HG03469 (cell line): Measurements from ENCODE around the gene IMPACT.
A peak's percentile ranks its signal among the peaks of the same experiment; 100 is the strongest.

Experiments used
- ATAC-seq: cut with Tn5 transposase; IDR thresholded peaks from one replicate; pipeline ENCODE4 v1.9.1; 2021; ENCODE audit warnings: mild to moderate bottlenecking, moderate library complexity, moderate number of reproducible peaks; ENCODE audit not compliant: unreplicated experiment

Gene IMPACT, protein sequence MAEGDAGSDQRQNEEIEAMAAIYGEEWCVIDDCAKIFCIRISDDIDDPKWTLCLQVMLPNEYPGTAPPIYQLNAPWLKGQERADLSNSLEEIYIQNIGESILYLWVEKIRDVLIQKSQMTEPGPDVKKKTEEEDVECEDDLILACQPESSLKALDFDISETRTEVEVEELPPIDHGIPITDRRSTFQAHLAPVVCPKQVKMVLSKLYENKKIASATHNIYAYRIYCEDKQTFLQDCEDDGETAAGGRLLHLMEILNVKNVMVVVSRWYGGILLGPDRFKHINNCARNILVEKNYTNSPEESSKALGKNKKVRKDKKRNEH

DNA sequence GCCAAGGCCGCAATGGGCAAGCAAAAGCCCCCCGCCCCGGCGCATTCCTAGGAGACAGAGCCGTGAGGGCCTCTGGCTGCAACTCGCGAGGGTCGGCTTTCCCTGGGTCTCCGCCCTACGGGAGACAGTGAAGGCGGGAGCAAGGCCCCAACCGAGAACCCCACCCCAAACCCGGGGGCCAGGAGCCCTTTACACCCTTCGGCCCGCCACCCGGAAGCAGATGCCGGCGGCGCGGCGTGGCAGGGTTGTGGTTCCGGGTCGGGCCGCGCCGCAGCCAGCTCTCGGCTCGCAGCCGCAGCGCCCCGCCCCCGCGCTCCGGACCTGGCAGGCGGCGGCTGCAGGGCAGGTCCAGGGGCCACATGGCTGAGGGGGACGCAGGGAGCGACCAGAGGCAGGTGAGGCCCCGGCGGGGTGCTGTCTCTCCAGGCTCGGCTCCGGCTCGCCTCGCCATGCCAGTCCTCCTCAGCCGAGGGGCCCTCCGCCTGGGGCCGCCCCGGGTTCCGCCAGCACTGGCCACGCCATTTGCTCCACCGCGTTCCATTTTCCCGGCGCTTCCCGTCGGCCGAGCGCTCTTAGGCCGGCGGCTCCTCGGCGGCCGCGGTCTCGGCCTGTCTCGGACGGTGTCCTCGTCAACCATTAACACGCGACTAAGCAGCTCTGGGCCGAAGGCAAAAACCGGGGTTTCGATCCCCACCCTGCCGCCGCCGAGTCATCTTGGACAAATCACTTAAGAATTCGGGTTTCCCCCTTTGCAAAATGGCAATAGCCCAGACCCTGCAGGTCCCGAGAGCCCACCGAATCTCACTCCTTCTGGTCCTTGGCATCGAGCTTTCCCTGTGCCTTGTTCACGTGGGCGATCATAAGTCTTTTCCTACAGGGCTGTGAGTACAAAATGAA lies at the start of gene IMPACT:
IMPACT (plus strand) TSS at position 273 of the 897 bp plus-strand sequence; CDS start at position 360, 87 bp downstream.
- ATAC-seq, result peak; percentile 77

DNA sequence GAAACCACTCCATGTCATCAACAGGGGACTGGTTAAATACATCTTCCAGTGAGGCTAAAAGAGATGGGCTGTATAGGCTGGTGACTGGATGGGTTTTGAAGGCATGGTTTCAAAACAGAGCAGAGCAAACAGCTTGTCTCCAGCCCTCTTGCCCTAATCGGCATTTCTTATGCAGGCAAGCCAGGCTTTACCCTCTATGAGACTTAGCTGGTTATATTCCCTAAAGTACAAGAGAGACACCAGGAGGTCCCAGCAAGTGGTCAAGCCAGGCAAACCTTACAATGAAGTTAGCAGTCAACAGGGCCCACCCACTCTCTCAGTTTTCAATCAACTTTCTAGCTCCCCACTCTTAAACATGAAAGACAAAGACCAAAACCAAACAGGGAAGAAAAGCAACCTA lies 47.9 kb upstream of the IMPACT start:
- ATAC-seq, result no peak

DNA sequence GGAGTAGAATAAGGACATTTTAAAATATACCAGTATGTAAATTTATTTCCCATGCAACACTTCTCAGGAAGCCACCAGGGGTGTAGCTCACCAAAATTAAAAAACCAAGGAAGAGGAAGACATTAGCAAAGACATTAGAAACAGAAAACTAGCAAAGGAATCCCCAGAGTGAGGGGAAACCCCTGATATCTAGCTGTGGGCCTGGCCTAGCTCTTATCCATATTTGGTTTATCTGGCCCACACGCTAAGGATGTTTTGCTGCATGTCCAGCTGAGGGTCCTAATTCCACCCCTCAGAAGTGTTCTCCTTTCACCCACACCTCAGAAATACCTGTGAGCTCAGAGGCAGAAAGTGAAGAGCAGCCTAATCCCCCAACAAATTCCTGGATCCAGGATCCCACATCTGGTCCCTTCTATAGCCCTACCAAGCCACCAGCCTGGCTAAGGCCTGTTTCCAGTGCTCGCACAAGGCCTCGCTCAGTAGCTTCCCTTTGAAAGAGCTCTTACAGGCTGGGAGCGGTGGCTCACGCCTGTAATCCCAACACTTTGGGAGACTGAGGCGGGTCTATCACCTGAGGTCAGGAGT lies 46.2 kb upstream of the IMPACT start:
- no peak for ATAC-seq

DNA sequence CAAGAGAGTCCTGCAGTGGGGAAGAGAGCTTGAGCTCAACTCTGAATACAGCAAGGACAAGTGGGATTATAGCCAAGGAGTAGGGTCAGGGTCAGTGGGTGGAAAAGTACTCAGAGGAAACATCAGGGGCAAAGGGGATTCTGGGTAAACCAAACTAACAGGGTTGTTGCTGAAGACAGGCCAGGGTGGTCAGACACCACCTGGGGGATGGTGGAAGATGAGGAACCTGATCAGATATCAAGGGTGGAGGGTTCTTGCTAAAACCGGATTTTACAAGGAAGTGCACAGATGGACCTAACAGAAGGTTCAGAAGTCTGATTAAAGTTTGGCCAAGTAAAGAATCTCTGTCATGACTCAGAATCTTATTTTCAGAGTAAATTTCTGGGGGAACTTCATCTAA lies 45.3 kb upstream of the IMPACT start:
- no peak for ATAC-seq

DNA sequence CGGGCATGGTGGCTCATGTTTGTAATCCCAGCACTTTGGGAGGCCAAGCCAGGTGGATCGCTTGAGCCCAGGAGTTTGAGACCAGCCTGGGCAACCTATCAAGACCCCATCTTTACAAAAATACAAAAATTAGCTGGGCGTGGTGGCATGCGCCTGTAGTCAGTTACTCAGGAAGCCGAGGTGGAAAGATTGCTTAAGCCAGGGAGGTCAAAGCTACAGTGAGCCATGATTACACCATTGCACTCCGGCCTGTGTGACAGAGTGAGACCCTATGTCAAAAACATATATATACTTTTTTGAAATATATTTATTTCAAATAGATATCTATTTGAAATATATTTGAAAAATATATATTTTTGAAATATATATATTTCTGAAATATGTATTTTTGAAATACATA lies 39.8 kb upstream of the IMPACT start:
- ATAC-seq, result no peak

DNA sequence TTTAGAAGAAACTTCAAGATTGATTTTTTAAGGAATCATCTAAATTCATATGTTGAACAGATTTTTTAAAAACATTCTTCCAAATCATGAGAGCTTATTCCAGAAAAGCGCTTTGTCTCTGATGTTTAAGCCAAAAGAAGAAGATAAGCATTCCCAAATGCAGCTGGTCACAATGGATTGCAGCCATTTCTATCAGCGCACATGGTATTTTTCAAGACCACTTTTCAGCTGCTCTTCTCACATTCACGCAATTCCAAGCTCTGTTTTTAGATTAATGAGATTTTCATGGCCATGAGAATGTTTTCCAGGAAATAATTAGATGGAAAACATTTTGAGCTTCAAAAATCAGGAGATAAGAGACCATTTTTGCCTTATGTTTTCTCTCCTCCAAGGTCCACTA lies 37.5 kb upstream of the IMPACT start:
- no peak for ATAC-seq

DNA sequence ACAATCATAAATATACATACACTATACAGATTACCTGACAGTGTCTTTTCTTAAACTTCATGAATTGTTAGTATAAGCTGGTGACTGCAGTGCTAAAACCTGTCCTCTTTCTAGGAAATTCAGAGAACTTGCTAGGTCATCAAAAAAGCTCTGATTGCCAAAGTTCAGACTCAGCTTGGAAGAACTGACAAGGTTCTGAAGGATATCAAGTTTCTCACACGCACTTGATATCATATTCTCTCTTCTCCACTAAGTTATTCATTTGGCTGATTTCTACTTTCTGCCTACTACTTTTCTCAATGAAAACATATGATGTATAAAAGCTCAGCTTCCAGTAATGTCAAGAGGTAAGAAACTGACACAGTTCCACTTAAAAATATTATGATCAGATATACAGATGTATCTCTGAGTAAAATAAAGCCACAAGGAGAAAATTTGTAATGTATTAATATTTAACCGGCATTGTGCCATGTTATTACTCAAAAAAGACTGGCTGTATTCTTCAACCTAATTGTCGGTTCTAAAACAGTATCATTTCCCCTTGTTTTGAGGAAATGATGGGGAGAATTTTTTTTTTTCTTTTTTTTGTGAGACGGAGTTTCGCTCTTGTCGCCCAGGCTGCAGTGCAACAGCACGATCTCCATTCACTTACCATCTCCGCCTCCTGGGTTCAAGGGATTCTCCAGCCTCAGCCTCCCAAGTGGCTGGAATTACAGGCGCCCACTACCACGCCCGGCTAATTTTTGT lies 31.2 kb upstream of the IMPACT start:
- ATAC-seq, result no peak

DNA sequence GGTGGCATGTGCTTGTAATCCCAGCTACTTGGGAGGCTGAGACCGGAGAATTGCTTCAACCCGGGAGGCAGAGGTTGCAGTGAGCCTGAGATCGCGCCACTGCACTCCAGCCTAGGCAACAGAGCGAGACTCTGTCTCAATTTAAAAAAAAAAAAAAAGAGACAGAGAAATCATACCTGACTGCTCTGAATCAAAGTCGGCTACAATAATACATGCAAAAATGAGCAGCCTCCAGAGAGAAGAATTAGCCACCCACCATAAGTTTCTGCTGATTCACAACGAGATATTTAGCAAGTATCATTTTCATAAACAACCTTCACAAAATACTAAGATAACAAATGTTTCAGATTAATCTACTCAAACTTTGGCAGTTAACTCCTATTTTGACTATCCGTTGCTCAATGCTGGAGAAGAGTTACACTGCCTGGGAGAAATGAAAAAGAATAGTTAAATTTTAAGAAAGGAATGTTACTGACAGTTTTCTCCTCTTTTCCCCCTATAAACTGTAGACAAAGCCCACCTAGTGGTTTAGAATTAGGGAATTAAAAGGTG lies 30.3 kb upstream of the IMPACT start:
- no peak for ATAC-seq

DNA sequence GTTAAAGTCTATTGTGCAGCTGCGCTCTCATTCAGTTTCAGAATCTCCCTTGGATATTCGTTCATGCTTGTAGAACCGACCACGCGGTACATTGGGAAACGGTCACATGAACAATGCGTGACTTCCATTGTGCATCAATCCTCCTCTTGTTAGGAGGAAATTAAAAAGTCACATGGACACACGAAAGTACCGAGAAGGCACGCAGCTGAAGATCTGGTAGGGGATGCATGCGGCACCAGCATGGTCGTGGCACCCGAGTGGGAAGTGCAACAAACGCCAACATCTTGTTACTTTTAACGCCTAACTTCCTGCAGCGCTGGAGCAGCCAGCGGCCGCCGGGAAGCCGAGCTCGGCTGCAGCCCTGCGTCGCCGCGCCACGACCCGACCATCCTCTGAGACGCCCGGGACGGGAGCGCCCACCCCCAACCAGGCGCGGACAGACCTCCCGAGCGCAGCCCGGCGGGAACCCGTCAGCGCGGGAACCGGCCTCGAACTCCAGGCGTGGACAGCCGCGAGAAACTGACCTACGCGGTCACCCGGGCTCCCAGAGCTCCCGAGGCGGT lies 29.3 kb upstream of the IMPACT start:
- ATAC-seq, result no peak

DNA sequence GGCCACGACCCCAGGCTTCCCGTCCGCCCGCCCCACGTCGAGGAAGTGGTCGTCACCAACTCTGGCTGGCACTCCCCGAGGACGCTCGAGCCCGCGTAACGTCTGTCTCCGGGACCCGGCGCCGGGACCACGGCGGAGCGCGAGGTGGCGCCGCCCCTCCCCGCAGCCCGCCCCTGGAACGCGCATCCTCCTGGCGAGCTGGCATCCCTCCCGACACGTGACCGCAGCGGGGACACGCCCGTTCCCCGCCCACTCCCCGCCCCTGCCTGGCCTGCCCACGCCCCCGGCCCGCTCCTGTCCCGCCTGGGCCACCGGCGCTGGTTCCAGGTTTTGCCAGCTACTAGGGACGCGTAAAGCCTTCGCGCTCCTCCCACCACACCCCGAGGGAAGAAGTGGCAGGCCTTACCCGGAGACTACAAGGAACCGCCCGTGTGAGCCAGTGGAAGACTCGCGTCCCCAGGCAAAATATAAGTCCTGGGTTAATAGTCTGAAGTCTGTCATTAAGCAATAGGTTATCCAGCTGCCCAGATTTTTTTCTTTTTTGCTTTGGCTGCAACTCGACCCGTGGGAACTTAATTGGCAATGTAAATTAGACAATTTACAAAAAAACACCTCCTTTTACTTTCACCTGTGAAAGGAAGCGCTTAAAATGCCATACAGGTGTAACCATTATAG lies 28.6 kb upstream of the IMPACT start, which contains the start of gene OSBPL1A:
OSBPL1A (minus strand) TSS at position 131 of the 675 bp plus-strand sequence. CDS start 20,291 bp downstream, outside the sequence.
- ATAC-seq, result no peak

DNA sequence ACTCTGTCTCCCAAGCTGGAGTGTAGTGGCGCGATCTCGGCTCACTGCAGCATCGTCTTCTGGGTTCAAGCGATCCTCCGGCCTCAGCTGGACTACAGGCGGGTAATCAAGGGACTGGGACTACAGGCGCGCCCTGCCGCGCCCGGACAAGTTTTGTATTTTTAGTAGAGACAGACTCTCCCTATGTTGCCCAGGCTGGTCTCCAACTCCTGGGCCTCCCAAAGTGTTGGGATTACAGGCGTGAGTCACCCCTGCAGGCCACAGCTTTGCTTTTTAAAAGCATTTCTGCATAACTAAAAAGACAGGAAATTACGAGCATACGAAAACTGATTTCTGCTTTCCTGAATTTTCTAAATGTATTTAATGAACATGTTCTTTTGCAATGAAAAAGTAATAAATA lies 27.9 kb upstream of the IMPACT start:
- no peak for ATAC-seq

DNA sequence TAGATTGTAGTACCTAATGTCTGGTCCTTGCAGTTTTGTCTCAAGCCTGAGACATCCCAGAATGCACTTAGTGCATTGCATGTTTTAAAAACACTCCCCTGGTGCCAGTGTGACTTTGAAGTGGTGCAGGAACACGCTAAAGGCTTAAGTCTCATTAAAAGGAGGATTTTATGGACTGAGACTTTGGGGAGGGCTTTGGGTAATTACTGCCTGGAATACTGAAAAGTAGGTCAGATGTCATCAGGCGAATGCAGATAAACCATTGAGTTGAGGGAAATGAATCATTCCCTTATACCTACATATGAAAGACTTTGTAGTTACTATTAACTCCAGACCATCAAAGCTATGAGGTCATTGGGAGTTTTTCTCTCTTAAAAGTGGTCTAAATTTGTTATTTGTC lies 25.9 kb upstream of the IMPACT start:
- no peak for ATAC-seq

DNA sequence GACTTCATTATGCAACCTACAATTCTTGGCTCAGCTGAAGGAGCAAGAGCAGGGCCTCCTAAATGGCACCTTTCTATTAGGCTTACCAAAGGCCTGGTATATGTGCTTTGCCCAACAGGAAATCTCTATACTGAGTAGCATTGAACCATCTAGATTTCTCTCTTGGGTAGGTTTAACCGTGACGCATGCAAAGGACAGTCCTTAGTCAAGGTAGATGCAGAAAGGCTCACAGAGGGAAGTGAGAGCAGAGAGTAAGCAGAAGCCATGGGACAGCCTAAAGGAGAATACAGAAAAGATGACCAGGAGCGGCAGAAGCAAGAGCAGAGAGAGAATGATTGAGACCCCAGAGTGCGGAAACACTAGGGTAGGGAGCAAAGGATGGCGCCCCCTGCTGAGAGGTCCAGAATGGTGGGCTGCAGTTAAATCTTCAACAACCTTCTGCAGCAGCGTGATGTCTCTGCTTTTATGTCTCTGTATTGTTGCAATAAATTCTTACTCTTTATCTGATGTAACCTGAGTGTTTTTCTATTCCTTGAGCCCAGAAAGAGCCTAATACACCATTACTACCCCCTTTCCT lies 24.2 kb upstream of the IMPACT start:
- ATAC-seq, result no peak

DNA sequence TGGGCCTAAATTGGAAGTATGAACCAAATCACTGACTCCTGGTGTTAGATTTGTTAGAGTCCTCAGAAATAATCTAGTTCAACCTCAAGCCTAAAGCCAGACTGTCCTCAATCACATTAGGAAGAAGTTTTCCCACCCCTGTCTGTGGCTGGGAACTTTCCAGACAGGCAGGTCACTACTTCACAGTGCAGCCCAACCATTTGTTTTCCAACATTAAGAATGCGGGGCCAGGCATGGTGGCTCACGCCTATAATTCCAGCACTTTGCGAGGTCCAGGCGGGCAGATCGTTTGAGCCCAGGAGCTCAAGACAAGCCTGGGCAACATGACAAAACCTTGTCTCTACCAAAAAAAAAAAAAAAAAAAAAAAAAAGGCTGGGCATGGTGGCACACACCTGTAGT lies 23.4 kb upstream of the IMPACT start:
- ATAC-seq, result no peak

DNA sequence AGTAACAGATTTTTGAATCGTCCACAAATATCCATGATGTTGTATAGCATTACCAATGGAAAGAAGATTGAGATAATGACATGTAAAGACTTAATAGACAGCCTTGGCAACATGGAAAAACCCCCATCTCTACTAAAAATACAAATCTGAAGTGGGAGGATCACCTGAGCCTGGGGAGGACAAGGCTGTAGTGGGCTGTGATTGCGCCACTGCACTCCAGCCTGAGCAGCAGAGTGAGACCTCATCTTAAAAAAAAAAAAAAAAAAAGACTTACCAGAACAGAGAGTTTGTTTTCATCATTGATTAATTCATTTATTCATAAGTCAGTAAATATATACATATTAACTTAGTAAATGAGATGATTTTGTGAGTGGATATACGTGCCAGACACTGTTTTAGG lies 21.9 kb upstream of the IMPACT start:
- no peak for ATAC-seq

DNA sequence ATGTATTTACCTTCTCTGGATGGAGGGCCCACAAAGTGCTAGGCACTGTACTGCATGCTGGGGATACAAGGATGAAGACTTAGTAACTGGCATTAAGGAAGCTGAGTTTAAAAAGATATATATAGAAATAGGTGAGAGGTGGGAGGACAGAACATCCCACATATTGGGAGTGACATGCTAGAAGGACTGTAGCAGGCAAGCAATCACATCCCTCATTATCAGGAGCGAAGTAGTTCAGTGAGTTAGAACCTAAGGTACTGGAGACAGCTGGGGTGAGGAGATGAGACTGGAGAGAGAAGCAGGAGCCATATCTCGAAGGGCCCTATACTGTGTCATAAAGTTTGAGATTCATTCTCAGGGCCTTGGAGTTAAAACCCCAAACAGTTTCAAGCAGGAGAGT lies 18.0 kb upstream of the IMPACT start:
- no peak for ATAC-seq

DNA sequence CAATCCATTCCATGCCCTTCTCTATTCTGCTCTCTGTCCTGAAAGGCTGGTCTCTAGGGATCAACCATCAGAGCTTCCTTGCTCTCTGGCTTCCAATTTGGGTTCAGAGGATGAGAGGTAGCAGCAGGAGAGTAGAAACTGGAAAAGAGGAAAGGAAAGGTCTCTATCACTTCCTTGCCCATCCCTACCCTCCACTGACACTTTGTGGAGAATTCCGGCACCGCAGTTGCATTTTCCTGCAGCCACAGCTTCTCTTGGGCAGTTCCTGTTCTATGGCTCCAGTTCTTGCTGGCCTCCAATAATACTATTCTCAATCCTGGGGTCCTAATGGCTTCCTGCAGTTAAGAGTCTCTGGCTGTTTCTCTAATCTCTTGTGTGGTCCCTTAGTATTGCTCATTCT lies 13.3 kb upstream of the IMPACT start:
- no peak for ATAC-seq

DNA sequence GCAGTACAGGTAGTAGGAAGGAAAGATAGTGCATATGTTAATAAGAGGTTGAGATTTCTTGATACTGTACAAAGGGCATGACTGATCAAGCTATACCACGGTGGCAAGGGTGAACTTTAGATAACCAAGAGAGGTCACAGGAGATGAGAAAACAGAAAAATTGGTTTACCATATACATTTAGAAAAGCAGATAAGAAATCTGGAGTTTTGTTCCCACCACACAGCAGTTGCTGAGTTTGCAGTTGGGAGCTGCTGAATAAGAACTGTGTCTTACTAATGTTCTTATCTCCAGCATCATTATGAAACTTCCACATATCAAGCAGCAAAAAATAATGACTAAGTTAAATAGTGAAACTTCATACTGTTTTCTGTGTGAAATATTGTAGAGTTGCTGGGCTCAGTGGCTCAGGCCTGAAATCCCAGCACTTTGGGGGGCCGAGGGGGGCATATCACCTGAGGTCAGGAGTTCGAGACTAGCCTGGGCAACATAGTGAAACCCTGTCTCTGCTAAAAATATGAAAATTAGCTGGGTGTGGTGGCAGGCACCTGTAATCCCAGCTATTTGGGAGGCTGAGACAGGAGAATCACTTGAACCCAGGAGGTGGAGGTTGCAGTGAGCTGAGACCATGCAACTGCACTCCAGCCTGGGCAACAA lies 12.0 kb upstream of the IMPACT start:
- peak; percentile 65 for ATAC-seq

DNA sequence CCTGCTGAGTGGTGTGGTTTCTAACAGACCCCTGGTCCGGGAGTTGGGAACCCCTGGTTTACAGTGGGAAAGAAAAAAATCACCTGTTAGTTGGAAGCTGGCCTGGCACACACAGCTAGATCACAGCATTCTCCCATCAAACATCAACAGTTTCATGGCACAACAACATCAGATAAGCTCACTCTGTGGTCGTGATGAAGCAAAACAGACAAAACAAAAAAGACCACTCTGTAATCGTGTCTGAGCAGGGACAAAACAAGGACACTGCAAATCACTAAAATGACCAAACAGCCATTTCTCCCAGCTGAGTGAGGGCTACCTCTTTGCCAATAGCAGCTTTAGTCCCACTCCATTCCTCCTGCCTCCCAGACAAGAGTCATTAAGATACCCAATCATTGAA lies 9.0 kb upstream of the IMPACT start:
- ATAC-seq, result no peak
